DMS114 treated with DMSO at 0.1 percent for 48 hours (cell line): ENCODE results near the gene SNRPD1.
"Not testable (repeated sequence)": the region's sequence is repeated elsewhere in the genome, so short reads cannot be mapped to it uniquely, and the experiment has no call there.

Source experiments
- DNase-seq: peaks from one replicate; lab custom pipeline; 2025; ENCODE audit not compliant: unreplicated experiment; lab: John Stamatoyannopoulos, UW

Gene SNRPD1

DNA sequence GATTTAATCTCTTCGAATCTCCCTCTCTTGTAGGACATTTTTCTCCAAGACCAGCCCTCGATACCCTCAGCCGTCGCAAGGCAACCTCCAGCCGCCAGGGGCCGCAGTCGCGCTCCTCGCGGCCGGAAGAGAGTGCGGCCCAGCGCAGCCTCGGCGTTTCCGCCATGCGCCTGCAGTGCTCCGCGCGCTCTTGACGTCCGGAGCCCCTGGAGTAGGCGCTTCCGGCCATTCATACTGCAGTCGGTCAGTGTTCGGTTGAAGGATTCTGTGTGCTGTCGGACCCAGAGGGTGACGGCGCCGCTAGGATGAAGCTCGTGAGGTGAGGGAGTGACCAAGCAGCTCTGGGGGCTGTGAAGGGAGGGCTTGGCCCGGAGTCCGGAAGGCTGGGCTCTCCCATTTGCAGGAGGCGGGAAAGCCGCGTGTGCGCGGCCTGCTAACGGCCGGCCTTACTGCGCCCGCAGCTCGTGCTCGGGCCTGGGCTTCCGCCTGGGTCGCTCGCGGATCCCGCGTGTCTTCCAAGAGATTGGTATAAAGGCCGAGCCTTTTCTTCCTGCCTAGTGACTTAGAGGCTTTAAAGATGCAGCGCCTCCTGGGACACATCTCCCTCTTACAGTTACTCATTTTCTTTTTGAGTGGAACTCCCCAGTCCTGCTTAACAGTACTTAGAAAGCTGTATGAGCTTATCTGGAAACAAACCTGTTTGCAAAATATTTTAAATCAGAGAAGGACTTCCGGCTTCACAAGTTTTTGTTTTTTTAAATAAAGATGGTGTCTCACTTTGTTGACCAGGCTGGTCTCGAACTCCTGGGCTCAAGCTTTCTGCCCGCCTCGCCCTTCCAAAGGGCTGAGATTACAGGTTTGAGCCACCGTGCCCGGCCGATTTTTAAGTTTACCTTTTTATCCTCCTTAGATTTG lies at the start of gene SNRPD1:
Gene SNRPD1 (plus strand): TSS at position 190 of the 915 bp plus-strand sequence. CDS start 116 bp downstream, at position 306.
- DNase-seq: peak; percentile 81

DNA sequence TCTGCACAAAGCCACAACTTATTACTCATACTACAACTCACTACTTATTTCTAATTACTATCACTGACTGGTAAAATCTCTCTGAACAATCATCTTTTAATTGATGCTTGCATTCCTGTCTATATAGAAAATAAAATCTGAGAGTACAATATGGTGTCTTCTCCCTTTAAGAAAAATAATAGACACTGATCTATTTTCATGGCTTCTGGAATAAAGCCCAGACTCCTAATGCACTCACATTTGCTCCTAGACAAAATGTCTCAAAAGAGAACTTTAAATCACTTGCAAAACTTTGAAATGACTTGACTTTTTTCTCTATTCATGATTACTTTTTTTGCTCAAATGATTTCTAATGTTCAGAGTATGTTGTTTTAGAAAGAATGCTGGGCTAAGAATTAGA lies 40.3 kb upstream of the SNRPD1 start:
- no peak for DNase-seq

DNA sequence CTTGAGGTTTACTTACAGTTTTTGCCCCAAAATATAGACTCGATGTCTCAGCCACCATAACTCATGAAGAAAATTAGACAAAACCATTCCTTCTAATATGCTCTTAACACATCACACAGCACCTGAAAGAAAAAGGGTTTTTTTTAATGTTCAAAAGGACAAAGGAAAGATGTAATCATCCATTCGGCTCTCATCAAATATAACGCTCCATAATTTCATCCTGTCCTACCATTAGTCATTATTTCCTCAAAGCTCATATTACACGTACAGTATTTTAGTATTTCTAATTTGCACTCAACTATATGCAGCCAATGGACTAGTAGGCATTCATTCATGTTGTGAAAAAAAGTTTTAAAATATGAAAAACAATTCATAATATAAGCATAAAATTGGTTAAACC lies 36.5 kb upstream of the SNRPD1 start:
- DNase-seq: no peak

DNA sequence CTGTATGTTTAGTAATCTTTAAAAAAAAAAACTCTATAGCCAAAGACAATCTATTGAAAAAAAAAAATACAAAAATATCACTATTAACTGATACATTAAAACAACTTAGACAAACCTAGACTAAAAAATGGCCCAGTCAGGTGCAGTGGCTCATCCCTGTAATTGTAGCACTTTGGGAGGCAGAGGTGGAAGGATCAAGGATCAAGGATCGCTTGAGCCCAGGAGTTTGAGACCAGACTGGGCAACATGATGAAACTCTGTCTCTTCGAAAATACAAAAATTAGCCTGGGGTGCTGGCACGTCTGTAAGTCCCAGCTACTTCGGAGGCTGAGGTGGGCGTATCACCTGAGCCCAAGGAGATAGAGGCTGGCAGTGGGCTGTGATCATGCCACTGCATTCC lies 27.7 kb upstream of the SNRPD1 start:
- DNase-seq: no peak

DNA sequence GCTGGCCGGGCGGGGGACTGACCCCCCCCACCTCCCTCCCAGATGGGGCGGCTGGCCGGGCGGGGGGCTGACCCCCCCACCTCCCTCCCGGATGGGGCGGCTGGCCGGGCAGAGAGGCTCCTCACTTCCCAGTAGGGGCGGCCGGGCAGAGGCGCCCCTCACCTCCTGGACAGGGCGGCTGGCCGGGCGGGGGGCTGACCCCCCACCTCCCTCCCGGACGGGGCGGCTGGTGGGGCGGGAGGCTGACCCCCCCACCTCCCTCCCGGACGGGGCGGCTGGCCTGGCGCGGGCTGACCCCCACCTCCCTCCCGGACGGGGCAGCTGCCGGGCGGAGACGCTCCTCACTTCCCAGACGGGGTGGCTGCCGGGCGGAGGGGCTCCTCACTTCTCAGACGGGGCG lies 19.8 kb upstream of the SNRPD1 start:
- DNase-seq: not testable (repeated sequence)

DNA sequence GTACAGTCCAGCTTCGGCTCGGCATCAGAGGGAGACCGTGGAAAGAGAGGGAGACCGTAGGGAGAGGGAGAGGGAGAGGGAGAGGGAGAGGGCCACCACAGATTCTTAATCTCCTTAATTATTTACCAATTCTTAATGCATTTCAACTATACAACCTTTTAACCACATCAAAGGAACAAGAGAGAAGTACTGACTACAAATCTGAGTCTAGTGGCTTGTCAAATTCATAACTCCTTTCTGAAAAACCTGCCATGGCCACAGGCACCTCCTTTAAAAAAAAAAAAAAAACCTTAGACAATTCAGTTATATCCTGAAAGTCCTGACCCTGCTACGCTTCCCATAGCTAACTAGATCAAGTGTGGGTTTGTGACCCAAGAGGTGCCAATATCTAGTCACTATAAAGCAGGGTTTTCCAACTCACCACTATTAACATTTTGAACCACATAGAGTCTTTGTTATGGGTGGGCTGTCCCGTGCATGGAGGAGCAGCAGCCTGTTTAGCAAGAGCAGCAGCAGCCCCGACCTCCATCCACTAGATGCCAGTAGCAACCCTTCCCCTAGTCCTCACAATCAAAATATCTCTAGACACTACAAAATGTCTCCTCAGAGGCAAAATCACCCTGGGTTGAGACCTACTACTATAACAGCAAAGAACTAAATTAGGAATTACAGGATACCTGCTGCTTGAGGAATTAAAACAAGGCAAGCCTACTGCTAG lies 18.4 kb upstream of the SNRPD1 start:
- no peak for DNase-seq

DNA sequence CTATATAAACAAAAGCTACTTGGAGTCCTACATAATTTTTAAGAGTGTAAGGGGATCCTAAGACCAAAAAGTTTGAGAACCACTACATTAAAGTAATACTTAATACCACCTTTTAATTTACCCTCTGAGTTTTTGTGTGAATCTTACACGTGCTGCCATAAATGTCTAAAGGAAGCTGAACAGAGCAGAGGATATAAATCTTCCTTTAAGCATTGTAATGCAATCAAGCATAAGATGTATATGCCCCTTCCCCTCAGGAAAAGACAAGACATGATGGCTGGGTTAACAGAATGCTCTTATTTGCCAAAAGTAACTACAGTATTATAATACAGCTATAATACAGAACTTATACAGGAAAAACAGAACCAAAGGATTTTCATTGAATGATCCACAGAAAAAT lies 14.5 kb upstream of the SNRPD1 start:
- no peak for DNase-seq

DNA sequence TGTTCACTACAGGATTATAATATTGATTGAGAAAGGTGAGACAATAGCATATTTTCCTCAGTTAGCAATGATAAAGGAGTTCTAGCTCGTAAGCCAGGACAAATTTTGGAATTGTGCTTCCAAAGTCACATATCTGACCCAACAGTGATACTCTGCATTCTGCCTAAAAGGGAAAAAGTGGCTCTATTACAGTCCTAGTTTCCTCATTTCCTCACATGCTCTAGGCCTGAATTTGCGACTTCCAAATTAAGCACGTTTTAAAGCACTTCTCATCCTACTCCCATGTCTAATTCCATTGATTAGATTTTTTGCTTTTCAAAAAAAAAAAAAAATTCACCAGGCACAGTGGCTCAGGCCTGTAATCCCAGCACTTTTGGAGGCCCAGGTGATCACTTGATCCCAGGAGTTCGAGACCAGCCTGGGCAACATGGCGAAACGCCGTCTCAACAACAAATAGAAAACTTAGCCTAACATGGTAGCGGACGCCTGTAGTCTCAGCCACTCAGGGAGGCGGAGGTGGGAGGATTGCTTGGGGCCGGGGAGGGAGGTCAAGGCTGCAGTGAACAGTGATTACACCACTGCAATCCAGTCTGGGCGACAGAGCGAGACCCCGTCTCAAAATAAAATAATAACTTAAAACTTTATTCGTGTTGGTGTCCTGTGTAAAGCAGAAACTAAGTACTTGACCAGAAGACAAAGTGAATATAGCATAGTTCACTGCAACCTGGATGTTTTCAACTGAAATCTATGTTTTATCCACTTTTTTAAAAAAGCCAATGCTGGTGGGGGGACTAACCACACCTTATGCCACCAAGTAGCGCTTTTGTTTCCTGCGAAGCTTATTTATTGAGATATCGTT lies 13.2 kb upstream of the SNRPD1 start:
- peak; percentile 26 for DNase-seq

DNA sequence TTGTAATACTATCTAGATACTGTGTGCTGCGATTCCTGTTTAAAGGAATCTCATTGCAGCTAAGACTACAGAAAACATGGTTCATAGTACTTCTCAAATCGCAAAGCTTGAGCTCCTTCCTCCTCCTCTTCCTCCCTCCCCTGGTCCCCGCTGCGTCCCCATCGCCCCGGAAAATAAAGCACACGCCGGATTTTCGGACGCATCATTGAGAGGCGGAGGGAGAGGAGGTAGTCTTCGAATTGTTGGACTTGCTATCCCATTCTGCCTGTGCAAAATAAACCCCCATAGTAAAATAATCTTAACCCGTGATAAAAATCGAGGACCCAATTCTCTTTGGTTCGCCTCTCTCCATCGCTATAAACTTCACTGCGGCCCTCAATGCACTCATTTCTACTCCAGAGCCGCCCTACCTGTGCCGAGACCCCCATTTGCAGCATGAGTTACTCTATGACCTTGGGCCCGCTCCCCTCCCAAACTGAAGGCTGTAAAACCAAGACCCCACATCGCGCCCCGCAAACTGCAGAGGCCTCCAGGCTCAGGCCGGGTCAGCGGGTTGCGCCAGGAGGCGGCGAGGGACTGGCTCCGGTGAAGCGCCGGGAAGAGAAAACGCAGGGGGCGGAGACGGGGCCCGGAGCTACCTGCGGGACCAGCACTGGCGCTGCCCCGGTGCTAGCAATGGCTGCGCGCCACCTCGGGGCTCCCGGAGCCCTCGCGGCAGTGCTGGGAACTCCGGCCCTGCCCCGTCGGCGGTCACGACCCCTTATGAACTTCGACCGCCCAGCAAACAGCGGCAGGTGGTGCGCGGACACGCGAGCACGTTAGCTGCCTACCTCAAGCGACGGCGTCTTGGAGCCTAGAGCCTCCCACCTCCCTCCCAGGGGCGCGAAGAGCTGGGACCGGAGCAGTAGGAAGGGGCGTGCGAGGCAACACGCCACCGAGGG lies 12.3 kb upstream of the SNRPD1 start:
- DNase-seq: peak; percentile 20

DNA sequence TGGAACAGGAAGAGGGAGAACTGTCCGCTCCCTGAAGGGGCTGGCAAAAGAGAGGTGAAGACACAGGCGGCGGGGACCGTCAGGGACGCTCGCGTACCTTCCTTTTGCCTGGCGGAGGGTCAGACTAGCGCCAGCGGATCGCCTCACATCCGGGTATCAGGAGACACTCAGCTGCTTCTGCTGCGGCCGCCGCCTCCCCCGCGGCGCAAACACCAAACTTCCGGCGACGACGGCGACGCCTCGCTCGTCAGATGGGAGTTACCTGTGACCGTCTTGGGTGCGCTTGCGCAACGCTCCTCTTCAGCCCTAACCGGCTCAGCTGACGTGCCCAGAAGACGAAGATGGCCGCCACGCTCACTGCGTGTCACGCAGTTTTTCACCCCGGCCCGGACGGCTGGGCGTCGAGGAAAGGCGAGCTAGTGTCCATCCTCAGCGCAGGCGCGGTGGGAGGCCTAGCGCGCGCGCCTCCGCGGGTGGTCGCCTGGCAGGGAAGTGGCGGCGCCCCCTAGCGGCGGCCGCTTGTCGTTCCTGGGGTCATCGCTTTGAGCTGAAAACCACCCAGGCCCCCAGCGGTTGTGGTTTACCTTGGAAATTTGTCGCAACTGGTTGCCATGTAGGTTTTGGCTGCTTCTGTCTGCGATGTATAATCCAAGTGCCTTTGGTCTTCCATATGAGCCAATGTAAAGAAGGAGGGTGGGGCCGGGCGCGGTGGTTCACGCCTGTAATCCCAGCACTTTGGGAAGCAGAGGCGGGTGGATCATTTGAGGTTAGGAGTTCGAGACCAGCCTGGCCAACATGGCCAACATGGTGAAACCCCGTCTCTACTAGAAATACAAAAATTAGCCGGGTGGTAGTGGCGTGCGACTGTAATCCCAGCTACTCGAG lies 11.3 kb upstream of the SNRPD1 start, which contains the start of gene ESCO1:
Gene ESCO1 (minus strand): TSS at position 179 of the 885 bp plus-strand sequence. CDS start 25,861 bp downstream, outside the sequence.
- DNase-seq: peak; percentile 95

DNA sequence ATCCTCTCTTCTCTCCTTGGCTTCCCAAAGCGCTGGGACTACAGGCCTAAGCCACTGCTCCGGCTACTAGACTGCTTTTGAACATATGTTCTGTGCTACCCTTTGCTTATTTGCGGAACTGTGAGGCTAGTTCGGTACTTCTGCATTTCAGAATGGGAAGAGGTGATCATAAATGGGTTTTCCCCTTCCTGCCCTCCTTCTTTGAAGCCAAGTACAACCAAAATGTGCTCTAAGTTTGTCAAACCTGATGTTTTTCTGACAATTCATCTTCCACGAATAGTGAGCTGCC lies 9.9 kb upstream of the SNRPD1 start:
- DNase-seq: no peak

DNA sequence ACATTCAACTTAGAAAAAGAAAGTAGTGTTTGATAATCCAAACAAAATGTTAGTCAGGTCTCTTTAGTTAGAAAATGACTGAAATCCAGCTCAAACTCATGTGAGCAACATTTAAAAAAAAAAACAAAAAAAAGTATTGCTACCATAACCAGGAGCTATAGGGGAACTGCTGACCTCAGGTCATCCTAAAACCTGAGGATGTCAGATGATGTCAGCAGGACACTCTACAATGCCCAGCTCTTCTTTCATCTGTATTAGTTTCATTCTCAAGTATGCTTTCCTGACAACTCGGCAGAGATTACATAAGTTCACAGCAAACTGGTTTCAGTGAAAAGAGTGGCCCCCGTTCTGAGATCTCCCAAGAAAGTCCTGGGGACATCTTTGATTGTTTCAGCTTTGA lies 7.4 kb upstream of the SNRPD1 start:
- no peak for DNase-seq

DNA sequence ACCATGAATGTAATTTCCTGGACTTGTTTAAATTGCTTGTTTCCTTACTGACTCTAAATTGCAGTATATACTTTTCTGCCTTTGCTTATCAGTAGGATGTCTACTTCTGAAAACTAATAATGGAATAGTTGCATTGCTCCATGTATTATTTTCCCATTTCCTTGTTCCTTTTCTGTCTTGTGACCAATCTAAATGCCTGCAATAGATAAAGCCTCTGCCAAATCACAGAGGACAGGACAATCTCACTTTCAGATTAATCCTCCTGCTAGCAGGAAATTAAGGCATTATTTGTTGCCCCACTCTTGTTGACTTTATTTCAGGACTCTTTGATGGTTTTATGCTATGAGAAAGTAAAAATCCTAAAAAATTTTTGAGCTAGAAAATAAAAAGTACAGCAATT lies 6.9 kb upstream of the SNRPD1 start:
- DNase-seq: no peak

DNA sequence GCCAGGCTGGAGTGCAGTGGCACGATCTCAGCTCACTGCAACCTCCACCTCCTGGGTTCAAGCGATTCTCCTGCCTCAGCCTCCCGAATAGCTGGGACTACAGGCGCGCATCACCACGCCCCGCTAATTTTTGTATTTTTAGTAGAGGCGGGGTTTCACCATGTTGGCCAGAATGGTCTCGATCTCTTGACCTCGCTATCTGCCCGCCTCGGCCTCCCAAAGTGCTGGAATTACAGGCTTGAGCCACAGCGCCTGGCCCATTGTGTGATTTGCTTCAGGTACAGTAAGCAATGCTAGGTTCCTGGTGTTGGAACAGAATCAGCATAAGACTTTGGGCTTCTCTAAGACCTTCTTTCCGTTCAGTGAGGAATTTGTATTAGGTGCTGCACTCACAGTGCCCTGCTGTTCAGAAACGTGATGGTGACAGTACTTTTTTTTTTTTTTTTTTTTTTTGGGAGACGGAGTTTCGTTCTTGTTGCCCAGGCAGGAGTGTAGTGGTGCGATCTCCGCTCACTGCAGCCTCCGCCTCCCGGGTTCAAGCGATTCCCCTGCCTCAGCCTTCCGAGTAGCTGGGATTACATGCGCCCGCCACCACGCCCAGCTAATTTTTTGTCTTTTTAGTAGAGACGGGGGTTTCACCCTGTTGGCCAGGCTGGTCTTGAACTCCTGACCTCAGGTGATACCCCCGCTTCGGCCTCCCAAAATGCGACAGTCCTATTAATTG lies 551 bp upstream of the SNRPD1 start:
- not testable (repeated sequence) for DNase-seq

DNA sequence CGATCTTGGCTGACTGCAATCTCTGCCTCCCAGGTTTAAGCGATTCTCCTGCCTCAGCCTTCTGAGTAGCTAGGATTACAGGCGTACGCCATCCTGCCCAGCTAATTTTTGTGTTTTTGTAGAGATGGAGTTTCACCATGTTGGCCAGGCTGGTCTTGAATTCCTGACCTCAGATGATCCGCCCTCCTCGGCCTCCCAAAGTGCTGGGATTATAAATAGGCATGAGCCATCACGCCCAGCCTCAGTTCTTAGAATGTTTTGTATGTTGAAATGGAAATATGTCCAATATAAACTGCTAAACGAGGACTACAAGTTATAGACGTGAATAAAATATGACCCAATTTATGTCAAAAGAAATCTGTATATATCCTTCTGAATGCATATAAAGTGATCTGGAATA lies 9.5 kb downstream of the SNRPD1 start:
- not testable (repeated sequence) for DNase-seq

DNA sequence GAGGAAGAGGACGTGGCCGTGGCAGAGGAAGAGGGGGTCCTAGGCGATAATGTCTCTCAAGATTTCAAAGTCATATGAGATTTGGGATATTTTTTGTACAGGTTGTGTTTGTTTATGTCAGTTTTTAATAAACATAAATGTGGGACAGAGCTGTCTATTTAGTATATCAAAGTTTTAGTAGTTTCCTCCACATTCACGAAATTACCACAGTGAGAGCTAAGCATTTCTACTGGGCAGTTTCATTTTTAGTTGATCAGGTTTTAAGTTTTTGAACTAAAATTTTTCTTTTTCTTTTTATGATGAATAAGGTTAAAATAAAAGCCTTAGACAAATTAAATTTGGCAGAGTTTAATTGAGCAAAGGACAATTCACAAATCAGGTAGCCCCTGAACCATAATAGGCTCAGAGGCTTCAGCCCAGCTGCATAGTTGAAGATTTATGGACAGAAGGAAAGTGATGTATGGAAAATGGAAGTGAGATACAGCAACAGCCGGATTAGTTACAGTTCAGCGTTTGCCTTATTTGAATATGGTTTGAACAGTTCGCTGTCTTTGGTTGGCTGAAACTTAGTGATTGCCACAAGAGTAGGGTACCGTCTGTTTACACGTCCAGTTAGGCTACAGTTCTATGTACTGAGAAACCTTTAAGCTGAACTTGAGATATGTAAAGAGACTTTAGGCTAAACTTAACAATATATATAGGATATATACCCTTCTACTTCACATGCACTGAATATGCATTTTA lies 17.1 kb downstream of the SNRPD1 start:
- no peak for DNase-seq

DNA sequence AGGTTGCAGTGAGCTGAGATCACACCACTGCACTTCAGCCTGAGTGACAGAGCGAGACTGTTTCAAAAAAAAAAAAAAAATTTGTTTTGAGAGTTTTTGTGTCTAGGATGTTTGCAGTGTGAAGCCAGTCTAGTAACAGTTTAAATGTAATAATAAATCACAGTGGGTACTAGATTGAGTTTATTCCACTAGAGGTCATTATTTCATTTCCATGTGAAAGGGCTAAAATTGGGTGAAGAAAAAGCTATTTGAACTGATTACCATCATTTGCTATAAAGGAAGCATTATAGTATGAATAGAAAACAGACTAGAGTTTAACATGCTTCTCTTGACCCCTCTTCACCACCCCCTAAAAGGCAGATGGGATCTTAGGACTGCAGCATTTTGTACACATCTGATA lies 20.3 kb downstream of the SNRPD1 start:
- no peak for DNase-seq
